DOHH2 (cell line): ENCODE data around the gene PTER.

Experiments
- H3F3A ChIP-seq: fragments of 200-600 bp; sonication (generic), shearing (Covaris generic); 2 replicates; pipeline ENCODE4 v1.6.0; 2016; ENCODE audit warnings: antibody characterized with exemption, mild to moderate bottlenecking; ENCODE audit not compliant: control insufficient read depth, insufficient read depth
- H3K27ac ChIP-seq: fragments of 200-600 bp; sonication (generic); 2 replicates; pipeline ENCODE4 v1.5.1; 2014; ENCODE audit warnings: low read depth, mild to moderate bottlenecking, low read length, moderate library complexity
- H3K27me3 ChIP-seq: fragments of 200-600 bp; sonication (generic); 2 replicates; pipeline ENCODE4 v1.6.1; 2014; ENCODE audit warnings: mild to moderate bottlenecking, low read length, mixed read lengths; ENCODE audit not compliant: control insufficient read depth
- H3K36me3 ChIP-seq: fragments of 200-600 bp; sonication (generic); 2 replicates; pipeline ENCODE4 v1.6.1; 2014; ENCODE audit warnings: mild to moderate bottlenecking, low read length, moderate library complexity, mixed read lengths; ENCODE audit not compliant: control insufficient read depth
- H3K4me1 ChIP-seq: fragments of 200-600 bp; sonication (generic); 2 replicates; pipeline ENCODE4 v1.6.1; 2014; ENCODE audit warnings: mild to moderate bottlenecking, low read length, mixed read lengths; ENCODE audit not compliant: control insufficient read depth
- H3K4me2 ChIP-seq: fragments of 200-600 bp; sonication (generic); 2 replicates; pipeline ENCODE4 v1.6.0; 2014; ENCODE audit warnings: mild to moderate bottlenecking, low read length, moderate library complexity
- H3K4me3 ChIP-seq: fragments of 200-600 bp; sonication (generic); 2 replicates; pipeline ENCODE4 v1.5.1; 2014; ENCODE audit warnings: mild to moderate bottlenecking, low read length, mixed read lengths
- H3K79me2 ChIP-seq: fragments of 200-600 bp; sonication (generic); 2 replicates; pipeline ENCODE4 v1.6.1; 2014; ENCODE audit warnings: mild to moderate bottlenecking, low read length, mixed read lengths; ENCODE audit not compliant: control insufficient read depth
- H3K9me2 ChIP-seq: fragments of 200-600 bp; sonication (generic); replicated peaks from 2 replicates; pipeline ENCODE4 v1.6.1; 2014; ENCODE audit warnings: mild to moderate bottlenecking, low read length, mixed read lengths; ENCODE audit not compliant: control insufficient read depth
- H3K9me3 ChIP-seq: fragments of 200-600 bp; sonication (generic); 2 replicates; pipeline ENCODE4 v1.6.1; 2014; ENCODE audit warnings: antibody characterized with exemption, low read length, mixed read lengths; ENCODE audit not compliant: control insufficient read depth, insufficient read depth
- H4K20me1 ChIP-seq: fragments of 200-600 bp; sonication (generic); 2 replicates; pipeline ENCODE4 v1.6.0; 2014; ENCODE audit warnings: low read depth, mild to moderate bottlenecking, antibody characterized with exemption, low read length, moderate library complexity; ENCODE audit not compliant: control insufficient read depth, insufficient read depth
- CTCF ChIP-seq: fragments of 200-600 bp; sonication (generic); IDR thresholded peaks from one replicate; pipeline ENCODE4 v1.5.1; 2014; ENCODE audit warnings: antibody characterized with exemption, mild to moderate bottlenecking, low read depth, low read length; ENCODE audit not compliant: poor library complexity, severe bottlenecking
- EZH2phosphoT487 ChIP-seq: fragments of 200-600 bp; sonication (generic); IDR thresholded peaks from 2 replicates; pipeline ENCODE4 v1.6.1; 2017; ENCODE audit warnings: borderline replicate concordance, mild to moderate bottlenecking, antibody characterized with exemption, low read length, moderate library complexity, mixed read lengths

Gene PTER

GRCh38 chr10:16536155-16536554, 99.3 kb downstream of the PTER start:
- no peak for TF ChIP-seq CTCF
- TF ChIP-seq EZH2phosphoT487 = no peak
- Histone ChIP-seq H3K79me2 (no peaks in the 10 kb centered on the region), H3K4me1 (no peaks in the 10 kb centered on the region), H3K27ac (no peak overlapping the region), H3K4me3 (no peak overlapping the region), H4K20me1 (no peaks in the 10 kb centered on the region), H3K9me3 (no peaks in the 10 kb centered on the region), H3K9me2 (no peaks in the 10 kb centered on the region), H3K4me2 (no peak overlapping the region), H3F3A (no peaks in the 10 kb centered on the region), H3K27me3 (no peaks in the 10 kb centered on the region), H3K36me3 (no peaks in the 10 kb centered on the region)

DNA sequence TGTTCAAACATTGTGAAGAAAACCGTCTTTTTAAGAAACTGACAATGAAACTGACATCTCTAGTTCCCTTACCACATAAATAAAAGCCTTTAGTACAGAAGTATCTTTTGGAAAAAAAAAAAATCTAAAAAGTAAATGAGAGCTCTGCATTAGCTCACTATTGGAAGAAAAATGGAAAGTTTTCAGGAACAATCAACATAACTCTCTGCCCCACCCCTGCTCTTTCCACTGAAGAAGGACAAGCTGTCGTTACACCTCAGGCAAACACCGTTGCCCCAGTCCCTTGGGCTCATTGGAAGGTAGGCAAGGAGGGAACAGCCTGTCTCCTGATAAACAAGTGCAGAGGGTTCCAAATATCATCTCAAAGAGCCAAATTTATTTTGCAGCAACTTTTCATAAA, 107.3 kb downstream of the PTER start:
- no peaks in the 10 kb centered on the region for H3K4me1 ChIP-seq
- H3K9me3 ChIP-seq = no peaks in the 10 kb centered on the region
- no peaks in the 10 kb centered on the region for H3K79me2 ChIP-seq
- H3K27ac ChIP-seq = no peak overlapping the region
- no peak overlapping the region for H3K4me3 ChIP-seq
- no peak for TF ChIP-seq EZH2phosphoT487
- TF ChIP-seq CTCF = no peak
- no peaks in the 10 kb centered on the region for H3K27me3 ChIP-seq
- no peaks in the 10 kb centered on the region for H3K36me3 ChIP-seq
- no peaks in the 10 kb centered on the region for H4K20me1 ChIP-seq
- H3F3A ChIP-seq = no peaks in the 10 kb centered on the region
- H3K9me2 ChIP-seq = no peaks in the 10 kb centered on the region
- no peak overlapping the region for H3K4me2 ChIP-seq

- TF ChIP-seq CTCF (no peak), EZH2phosphoT487 (no peak)
- H4K20me1 ChIP-seq = no peaks in the 10 kb centered on the region
- H3K79me2 ChIP-seq = no peaks in the 10 kb centered on the region
- H3K4me1 ChIP-seq = no peaks in the 10 kb centered on the region
- no peaks in the 10 kb centered on the region for H3K9me3 ChIP-seq
- H3K9me2 ChIP-seq = no peaks in the 10 kb centered on the region
- H3K4me3 ChIP-seq = no peak overlapping the region
- no peak overlapping the region for H3K4me2 ChIP-seq
- H3K36me3 ChIP-seq = no peaks in the 10 kb centered on the region
- no peaks in the 10 kb centered on the region for H3F3A ChIP-seq
- H3K27ac ChIP-seq = no peak overlapping the region
- no peaks in the 10 kb centered on the region for H3K27me3 ChIP-seq
Measured at GRCh38 chr10:16544591-16544990, 107.8 kb downstream of the PTER start.
